GM12874 (cell line): Measurements from ENCODE around the gene CA11.

Experiments used
- CTCF ChIP-seq: IDR thresholded peaks from 2 replicates; pipeline ENCODE4 v1.5.1; 2011; ENCODE audit warnings: low read depth, mild to moderate bottlenecking, control low read depth, low read length, moderate library complexity; ENCODE audit not compliant: insufficient read depth

Gene CA11

DNA sequence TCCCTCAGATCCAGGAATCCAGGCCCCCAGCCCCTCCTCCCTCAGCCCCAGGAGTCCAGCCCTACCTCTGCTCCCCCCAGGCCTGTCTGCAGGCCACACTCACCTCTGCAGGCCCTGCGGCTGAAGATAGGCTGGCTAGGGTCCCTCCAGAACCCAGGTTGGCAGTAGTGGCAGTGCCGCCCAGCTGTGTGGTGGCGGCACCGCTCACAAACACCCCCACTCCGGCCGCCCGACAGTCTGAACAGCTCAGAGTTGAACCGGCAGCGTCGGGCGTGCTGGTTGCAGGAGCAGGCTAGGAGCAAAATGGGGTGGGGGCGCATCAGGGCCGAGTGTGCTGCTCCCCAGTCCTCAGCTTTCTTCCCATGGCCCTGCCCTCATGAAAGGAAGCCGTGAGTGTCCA, 18.5 kb upstream of the CA11 start:
- TF ChIP-seq CTCF = no peak

GRCh38 chr19:48663667-48664066, 17.7 kb upstream of the CA11 start:
- no peak for TF ChIP-seq CTCF

DNA sequence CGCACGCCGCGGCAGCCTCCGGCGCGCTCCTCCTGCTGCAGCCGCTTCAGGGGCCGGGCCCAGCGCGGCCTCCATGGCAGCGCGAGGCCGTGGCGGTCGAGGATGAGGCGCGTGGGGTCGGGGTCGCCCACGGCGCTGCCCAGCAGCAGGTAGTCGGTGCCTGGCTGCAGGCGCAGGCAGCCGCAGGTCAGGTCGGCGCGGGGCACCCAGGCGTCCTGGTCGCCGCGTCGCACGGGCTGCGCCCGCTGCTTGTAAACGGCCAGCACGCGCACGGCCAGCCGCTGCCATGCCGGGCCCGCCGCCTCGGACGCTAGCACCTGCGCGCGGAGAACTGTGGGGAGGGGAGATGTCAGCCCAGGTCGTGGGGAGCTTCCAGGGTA, 15.7 kb upstream of the CA11 start:
- TF ChIP-seq CTCF = no peak

- no peak for TF ChIP-seq CTCF
These were observed 15.1 kb upstream of the CA11 start for GRCh38 chr19:48660852-48661710.

GRCh38 chr19:48659768-48660167, 13.8 kb upstream of the CA11 start:
- TF ChIP-seq CTCF = no peak

- TF ChIP-seq CTCF = no peak
These were observed 12.5 kb upstream of the CA11 start for GRCh38 chr19:48658483-48658882.

DNA sequence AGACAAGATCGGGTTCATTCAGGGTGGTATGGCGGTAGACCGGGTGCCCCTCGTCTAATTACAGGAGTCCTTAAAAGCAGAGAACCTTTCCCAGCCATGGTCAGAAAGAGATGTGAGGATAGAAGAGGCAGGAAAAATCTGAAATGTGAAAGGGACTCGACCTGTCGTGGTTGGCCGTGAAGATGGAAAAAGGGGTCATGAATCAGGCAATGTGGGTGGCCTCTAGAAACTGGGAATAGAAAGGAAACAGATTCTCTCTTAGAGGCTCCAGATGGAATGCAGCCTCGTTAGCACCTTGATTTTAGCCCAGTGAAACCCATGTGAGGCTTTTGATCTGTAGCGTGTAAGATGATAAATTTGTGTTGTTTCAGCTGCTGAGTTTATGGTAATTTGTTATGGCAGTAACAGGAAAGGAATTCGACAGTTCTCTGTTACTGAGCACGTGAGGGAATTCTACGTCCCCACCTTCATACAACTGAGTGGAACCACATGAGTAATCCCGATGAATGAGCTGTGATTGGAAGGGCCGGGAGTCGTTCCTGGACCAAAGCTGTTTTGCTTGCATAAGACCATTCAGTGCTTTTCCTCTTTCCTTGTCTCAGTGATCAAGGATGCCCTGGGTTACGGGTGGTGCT, 11.0 kb upstream of the CA11 start:
- TF ChIP-seq CTCF = no peak
